ENCODE results near the gene RAB1B. TPM values are rescaled to one million over a fixed set of nuclear protein-coding genes. Genes with fewer than 3 reads are reported as not detected.
"Not testable (repeated sequence)": the region's sequence is repeated elsewhere in the genome, so short reads cannot be mapped to it uniquely, and the experiment has no call there.

Gene RAB1B
- polyA plus RNA-seq, 3 donors from 2014 or later, result 22.9 to 33.2 (median 25.8) TPM

DNA sequence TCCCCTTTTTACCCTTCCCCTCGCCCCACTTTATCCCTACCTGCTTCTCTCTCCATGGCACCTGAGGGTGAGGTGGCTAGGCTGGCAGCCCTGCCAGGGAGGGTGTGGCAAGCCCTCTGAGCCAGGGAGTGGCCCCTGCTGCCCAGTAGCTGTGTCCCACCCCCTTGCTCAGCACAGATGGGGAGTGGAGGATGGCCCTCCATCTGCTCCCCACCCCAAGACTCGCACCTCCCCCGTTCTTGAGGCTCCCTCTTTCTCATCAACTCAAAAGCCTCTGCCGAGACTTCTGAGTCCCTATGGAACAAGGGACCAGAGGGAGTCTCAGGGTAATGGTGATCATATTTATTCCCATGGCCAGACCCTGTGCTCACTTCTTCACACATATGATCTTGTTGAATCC is 24.9 kb downstream of the RAB1B start:
- H3K27ac Mint-ChIP-seq, result no peak overlapping the region
- peaks cover 11 to 20% (median 19%) of the 10 kb centered on the region in 3 donors for H3K27me3 Mint-ChIP-seq (ENCODE audit: low read depth in 3 of 3)
- DNase-seq, result no peak
- H3K9me3 Mint-ChIP-seq, result peaks cover 0 to 2% (median 0%) of the 10 kb centered on the region in 6 donors
- peaks cover 0 to 4% (median 3%) of the 10 kb centered on the region in 3 donors for H3K36me3 Mint-ChIP-seq
- H3K4me3 Mint-ChIP-seq, result peak overlapping the region in 1 of 5 donors; percentile 38
- peaks cover 25 to 27% of the 10 kb centered on the region in 2 donors for H3K4me1 Mint-ChIP-seq

DNA sequence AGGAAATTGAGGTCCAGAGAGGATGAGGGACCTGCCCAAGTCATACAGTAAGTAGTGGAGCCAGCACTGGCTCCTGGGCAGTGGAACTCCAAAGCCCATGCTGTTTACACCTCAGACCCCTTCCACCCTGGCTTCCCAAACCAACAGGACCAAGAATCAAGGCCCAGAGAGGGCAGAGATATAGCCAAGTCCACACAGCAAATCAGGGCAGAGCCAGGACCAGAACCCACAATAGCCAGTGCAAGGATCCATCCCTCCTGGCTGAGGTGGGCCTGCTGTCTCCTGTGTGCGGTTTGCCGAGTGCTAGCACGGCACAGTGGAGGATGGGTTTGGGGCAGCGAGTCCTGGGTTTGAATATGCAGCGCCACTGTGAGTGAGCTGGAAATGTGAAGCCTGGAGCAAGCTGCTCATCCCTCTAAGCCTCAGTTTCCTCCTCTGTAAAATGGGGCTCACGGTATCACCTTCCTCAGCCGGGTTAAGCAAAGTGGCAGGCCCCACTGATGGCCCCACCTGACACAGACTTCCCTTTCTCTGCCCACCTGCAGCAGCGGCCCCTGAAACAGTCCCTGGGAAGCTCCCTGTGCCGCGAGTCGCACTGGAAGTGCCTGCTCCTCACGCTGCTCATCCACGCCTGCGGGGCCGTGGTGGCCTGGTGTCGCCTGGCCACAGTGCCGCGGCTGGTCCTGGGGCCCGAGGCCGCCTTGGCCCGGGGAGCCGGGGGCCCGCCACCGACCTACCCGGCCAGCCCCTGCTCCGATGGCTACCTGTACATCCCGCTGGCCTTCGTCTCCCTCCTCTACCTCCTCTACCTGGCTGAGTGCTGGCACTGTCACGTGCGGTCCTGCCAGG is 25.6 kb downstream of the RAB1B start:
- Mint-ChIP-seq H3K27ac (no peak overlapping the region), H3K36me3 (peaks cover 0 to 4% (median 3%) of the 10 kb centered on the region in 3 donors), H3K4me1 (peaks cover 22 to 25% of the 10 kb centered on the region in 2 donors), H3K9me3 (peaks cover 0 to 2% (median 0%) of the 10 kb centered on the region in 6 donors), H3K27me3 (ENCODE audit: low read depth in 3 of 3) (peaks cover 10 to 18% (median 17%) of the 10 kb centered on the region in 3 donors), H3K4me3 (no peak overlapping the region)
- no peak for DNase-seq

DNA sequence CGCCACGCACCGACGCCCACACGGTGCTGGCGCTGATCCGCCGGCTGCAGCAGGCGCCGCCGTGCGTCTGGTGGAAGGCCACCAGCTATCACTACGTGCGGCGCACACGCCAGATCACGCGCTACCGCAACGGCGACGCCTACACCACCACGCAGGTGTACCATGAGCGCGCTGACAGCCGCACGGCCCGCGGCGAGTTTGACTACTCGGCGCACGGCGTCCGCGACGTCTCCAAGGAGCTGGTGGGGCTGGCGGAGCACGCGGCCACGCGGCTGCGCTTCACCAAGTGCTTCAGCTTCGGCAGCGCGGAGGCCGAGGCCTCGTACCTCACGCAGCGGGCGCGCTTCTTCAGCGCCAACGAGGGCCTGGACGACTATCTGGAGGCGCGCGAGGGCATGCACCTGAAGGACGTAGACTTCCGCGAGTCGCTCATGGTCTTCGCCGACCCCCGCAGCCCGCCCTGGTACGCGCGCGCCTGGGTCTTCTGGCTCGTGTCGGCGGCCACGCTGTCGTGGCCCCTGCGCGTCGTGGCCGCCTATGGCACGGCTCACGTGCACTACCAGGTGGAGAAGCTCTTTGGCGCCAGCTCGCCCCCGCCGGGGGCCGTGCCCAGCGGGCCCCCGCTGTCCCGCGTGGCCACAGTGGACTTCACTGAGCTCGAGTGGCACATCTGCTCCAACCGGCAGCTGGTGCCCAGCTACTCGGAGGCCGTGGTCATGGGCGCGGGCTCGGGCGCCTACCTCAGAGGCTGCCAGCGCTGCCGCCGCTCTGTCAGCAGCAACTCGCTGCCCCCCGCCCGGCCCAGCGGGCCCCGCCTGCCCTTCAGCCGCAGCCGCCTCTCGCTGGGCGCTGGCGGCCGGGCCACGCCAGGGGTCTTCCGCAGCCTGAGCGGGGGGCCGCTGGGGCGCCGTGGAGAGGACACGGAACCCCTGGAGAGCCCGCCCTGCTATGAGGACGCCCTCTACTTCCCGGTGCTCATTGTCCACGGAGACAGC is 26.5 kb downstream of the RAB1B start:
- peaks cover 12 to 16% of the 10 kb centered on the region in 2 donors for H3K4me1 Mint-ChIP-seq
- H3K27ac Mint-ChIP-seq, result no peak overlapping the region
- H3K9me3 Mint-ChIP-seq, result peaks cover 0 to 2% (median 0%) of the 10 kb centered on the region in 6 donors
- H3K4me3 Mint-ChIP-seq, result no peak overlapping the region
- peaks cover 4 to 15% (median 8%) of the 10 kb centered on the region in 3 donors for H3K27me3 Mint-ChIP-seq (ENCODE audit: low read depth in 3 of 3)
- no peak for DNase-seq
- peaks cover 0 to 4% (median 0%) of the 10 kb centered on the region in 3 donors for H3K36me3 Mint-ChIP-seq

DNA sequence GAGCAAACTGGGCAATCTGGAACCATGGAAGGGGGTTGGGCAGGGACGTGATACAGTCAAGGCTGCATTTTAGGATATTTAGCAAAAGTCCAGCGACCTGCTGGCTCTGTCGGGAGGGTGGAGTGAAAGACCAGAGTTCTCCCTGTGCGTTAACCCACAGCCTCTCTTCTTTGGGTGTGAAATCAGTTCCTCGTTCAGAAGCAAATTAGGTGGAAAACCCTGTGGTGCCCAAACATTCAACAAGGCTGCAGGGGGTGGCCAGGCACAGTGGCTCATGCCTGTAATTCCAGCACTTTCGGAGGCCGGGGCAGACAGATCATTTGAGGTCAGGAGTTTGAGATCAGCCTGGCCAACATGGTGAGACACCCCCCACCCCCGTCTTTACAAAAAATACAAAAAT is 29.2 kb downstream of the RAB1B start:
- no peak overlapping the region for H3K27ac Mint-ChIP-seq
- peaks cover 0 to 2% (median 0%) of the 10 kb centered on the region in 6 donors for H3K9me3 Mint-ChIP-seq
- peaks cover 0 to 3% (median under 1%) of the 10 kb centered on the region in 3 donors for H3K36me3 Mint-ChIP-seq
- H3K4me1 Mint-ChIP-seq, result peaks cover 0 to 4% of the 10 kb centered on the region in 2 donors
- peaks cover 4 to 7% (median 6%) of the 10 kb centered on the region in 3 donors for H3K27me3 Mint-ChIP-seq (ENCODE audit: low read depth in 3 of 3)
- H3K4me3 Mint-ChIP-seq, result no peak overlapping the region
- no peak for DNase-seq

DNA sequence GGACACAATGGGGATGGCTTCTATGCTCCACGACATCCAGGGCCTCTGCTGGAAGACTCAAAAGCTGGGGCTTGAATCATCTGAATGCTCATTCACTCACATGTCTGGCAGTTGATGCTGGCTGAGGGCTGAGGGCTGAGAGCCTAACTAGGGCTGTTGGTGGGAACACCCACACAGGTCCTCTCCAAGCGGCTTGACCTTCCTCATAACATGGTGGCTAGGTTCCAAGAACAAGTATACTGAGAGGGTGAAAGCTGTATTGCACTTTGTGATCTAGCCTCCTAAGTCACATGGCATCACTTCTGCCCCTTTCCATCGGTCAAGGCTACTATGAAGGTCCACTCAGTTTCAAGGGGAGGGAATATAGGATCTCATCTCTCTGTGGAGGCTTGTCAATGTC is 30.7 kb downstream of the RAB1B start:
- no peak overlapping the region for H3K4me3 Mint-ChIP-seq
- no peaks in the 10 kb centered on the region for H3K4me1 Mint-ChIP-seq
- peaks cover 1 to 4% (median 2%) of the 10 kb centered on the region in 3 donors for H3K27me3 Mint-ChIP-seq (ENCODE audit: low read depth in 3 of 3)
- no peak for DNase-seq
- H3K27ac Mint-ChIP-seq, result no peak overlapping the region
- H3K36me3 Mint-ChIP-seq, result peaks cover 0 to 3% (median 0%) of the 10 kb centered on the region in 3 donors
- peaks cover 0 to 2% (median 0%) of the 10 kb centered on the region in 6 donors for H3K9me3 Mint-ChIP-seq

DNA sequence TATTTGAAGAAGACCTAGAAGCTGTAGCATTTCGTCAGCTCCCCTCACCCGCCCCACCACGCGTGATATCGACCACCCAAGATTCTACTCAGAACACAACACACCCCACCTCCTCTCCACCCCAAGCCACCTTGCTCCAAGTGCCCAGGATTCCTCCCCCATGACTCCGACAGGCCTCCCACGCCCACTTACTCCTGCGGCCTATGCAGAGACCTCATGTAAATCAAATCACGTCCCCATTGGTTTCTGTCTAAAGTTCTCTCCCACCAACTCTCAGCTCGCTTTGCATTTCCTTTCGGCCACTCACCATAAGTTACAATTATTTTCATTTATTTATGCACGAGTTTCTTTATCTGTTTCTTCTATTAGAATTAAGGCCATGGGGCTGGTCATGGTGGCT is 34.2 kb downstream of the RAB1B start:
- Mint-ChIP-seq H3K27me3 (ENCODE audit: low read depth in 3 of 3) (peaks cover 0 to 7% (median 4%) of the 10 kb centered on the region in 3 donors), H3K9me3 (no peaks in the 10 kb centered on the region), H3K27ac (no peak overlapping the region), H3K4me3 (no peak overlapping the region), H3K4me1 (no peaks in the 10 kb centered on the region), H3K36me3 (peaks cover 0 to 3% (median 0%) of the 10 kb centered on the region in 3 donors)
- DNase-seq, result no peak

DNA sequence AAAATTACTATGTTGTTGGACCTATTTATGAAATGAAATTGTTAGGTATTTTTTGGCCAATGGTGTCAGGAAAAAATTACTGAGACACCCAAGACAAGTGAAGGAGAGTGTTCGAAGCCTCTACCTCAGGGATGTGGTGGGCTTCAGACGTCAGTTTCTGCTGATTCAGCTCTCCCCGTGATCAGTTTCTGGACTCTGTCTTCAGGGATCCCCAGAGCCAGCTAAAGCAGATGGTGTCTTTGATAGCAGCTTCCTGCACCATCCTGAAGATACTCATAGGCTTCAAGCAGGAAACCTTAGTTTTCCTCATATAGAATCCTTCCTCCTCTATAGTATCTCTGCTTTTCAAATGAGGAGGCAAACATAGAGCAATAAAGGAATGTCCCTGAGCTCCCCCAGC is 41.0 kb downstream of the RAB1B start:
- H3K27ac Mint-ChIP-seq, result no peak overlapping the region

DNA sequence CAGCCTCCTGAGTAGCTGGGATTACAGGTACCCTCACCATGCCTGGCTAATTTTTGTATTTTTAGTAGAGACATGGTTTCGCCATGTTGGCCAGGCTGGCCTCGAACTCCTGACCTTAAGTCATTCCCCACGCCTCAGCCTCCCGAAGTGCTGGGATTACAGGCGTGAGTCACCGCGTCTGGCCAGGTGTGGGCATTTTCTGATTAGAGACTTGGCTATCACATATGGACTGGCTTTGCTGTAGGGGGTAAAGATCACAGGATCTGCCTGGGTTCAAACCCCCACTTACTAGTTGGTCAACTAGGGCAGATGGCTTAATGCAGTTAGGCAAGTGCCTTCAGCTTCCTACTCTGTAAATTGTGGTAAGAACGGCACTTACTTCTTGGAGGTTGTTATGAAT is 41.9 kb downstream of the RAB1B start:
- H3K27ac Mint-ChIP-seq, result no peak overlapping the region
- H3K4me1 Mint-ChIP-seq, result peaks cover 11% of the 10 kb centered on the region in 2 donors
- peaks cover 8 to 11% (median 9%) of the 10 kb centered on the region in 3 donors for H3K27me3 Mint-ChIP-seq (ENCODE audit: low read depth in 3 of 3)
- no peaks in the 10 kb centered on the region for H3K9me3 Mint-ChIP-seq
- no peaks in the 10 kb centered on the region for H3K36me3 Mint-ChIP-seq
- no peak overlapping the region for H3K4me3 Mint-ChIP-seq
- DNase-seq, result no peak

More for the DNA sequence above, 41.0 kb downstream of the RAB1B start:
- Mint-ChIP-seq H3K4me3 (no peak overlapping the region), H3K36me3 (no peaks in the 10 kb centered on the region), H3K27me3 (ENCODE audit: low read depth in 3 of 3) (peaks cover 7 to 12% (median 9%) of the 10 kb centered on the region in 3 donors), H3K4me1 (peaks cover 10 to 11% of the 10 kb centered on the region in 2 donors), H3K9me3 (no peaks in the 10 kb centered on the region)
- DNase-seq, result no peak

DNA sequence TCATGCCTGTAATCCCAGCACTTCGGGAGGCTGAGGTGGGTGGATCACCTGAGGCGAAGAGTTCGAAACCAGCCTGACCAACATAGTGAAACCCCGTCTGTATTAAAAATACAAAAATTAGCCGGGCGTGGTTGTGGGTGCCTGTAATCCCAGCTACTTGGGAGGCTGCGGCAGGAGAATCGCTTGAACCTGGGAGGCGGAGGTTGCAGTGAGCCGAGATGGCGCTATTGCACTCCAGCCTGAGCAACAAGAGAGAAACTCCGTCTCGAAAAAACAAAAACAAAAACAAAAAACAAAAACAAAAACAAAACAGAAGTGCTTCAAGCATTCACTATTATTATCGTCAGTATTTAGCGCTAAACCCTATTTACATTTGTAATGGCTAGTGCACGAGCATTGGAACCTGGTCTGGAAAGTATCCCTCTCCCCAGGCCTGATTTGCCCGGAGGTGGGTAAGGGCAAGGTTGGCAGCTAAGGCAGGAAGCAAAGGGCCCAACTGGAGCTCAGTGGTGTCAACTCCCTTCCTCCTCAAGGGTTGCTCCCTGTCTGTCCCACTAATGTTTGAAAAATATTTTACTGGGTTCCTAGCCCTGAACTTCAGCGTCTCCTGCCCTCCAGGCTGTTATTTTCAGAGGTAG is 42.5 kb downstream of the RAB1B start:
- H3K4me1 Mint-ChIP-seq, result peaks cover 11 to 13% of the 10 kb centered on the region in 2 donors
- not testable (repeated sequence) for H3K27ac Mint-ChIP-seq, H3K9me3 Mint-ChIP-seq, DNase-seq, H3K36me3 Mint-ChIP-seq
- peaks cover 9 to 15% (median 11%) of the 10 kb centered on the region in 3 donors for H3K27me3 Mint-ChIP-seq (ENCODE audit: low read depth in 3 of 3)
- peak overlapping the region in 1 of 5 donors; percentile 9 for H3K4me3 Mint-ChIP-seq

DNA sequence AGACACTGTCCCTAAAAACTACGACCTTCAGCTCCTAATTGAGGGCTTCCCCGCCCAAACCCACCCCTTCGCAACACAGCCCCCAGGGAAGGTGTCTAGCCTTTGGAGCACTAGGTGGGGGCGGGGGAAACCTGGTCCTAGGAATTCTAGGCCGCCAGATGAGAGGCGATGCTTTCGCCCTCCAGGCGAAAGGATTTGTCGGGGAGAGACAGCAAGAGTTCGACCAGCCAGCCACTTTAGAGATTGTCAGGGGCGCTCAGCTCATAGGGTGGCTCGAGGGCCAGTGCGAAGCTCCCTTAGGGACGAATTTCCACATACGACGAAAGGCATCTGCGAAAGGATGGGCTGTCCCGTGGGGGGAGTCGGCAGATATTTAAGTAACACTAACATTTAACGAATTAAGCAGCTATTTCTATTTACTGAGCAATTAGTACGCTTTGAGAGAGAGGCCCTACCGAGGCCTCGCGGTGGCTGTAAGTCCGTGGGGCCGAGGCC is 43.1 kb downstream of the RAB1B start:
- H3K9me3 Mint-ChIP-seq, result no peaks in the 10 kb centered on the region
- peak overlapping the region; percentile 88 to 96 (median 94) for H3K4me3 Mint-ChIP-seq
- H3K27ac Mint-ChIP-seq, result peak overlapping the region; percentile 88 to 98 (median 98)
- H3K27me3 Mint-ChIP-seq (ENCODE audit: low read depth in 3 of 3), result peaks cover 9 to 16% (median 11%) of the 10 kb centered on the region in 3 donors
- no peaks in the 10 kb centered on the region for H3K36me3 Mint-ChIP-seq
- peaks cover 11 to 13% of the 10 kb centered on the region in 2 donors for H3K4me1 Mint-ChIP-seq
- DNase-seq, result no peak

DNA sequence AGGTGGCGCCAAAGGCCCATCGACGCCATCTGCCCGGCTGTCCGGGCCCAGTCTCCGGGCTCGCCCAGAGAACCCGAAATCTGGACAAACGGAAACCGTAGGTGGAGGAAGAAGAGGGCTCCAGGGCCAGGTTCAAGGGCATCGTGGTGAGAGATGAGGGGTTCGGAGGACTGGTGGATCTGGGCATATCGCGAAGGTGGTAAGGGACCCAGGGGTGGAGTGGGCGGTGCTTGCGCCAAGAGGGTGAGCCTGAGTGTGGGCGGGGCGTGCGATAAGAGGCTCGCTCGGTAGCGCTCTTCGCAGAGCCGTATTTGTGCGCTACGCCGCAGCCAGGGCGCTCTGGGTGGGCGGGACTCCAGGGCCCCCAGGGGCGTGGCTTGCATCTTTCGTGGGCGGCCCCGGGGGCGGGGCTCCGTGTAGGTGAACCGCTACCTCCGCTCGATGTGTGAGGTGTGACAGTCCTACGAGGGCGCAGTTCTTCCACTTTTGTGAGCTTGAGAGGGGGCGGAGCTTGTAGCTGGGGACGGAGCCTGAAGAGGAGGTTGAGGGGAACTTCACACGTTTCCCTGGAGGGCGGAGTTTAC is 43.6 kb downstream of the RAB1B start:
- peak; percentile 96 to 97 (median 96) for DNase-seq
- Mint-ChIP-seq H3K4me1 (peaks cover 11 to 13% of the 10 kb centered on the region in 2 donors), H3K27me3 (ENCODE audit: low read depth in 3 of 3) (peaks cover 9 to 16% (median 10%) of the 10 kb centered on the region in 3 donors), H3K4me3 (peak overlapping the region; percentile 88 to 96 (median 94)), H3K9me3 (no peaks in the 10 kb centered on the region), H3K27ac (peak overlapping the region; percentile 88 to 98 (median 98)), H3K36me3 (no peaks in the 10 kb centered on the region)

DNA sequence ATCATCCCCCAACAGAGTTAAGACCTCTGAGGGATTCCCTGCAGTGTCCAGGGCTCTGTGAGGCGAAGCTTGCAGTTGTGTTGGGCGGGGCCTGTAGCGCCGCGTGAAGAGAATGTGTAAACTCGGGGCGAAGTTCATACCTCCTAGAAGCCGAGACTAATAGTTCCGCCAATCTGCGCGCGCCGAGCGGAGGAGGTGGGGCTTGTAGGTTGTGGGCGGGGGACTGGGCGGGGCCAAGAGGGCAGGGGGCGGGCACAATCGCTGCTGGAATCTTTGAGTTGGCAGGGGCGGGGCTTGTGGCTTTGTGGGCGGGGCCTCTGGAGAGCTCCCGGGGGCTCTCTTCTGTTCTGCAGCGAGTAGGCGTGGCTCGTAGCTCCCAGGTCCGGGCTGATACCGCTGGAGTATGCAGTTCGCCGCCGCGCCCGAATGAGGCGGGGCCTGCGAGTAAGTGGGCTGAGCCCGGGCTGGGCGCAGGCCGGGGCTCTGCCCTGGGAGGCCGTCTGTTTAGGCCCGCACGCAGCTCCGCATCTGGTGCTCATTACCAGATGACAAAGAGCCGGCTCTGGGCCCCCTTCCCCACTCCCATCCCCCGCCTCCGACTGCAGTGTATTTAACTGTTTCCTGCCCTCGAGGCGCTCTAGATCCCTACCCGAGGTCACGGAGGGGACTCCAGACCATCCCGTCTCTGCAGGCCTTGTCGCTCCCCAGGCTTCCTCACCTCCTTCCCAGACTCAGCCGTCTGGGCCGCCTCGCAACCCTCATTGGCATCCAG is 44.3 kb downstream of the RAB1B start:
- peak overlapping the region; percentile 88 to 98 (median 98) for H3K27ac Mint-ChIP-seq
- peaks cover 9 to 19% (median 11%) of the 10 kb centered on the region in 3 donors for H3K27me3 Mint-ChIP-seq (ENCODE audit: low read depth in 3 of 3)
- H3K4me3 Mint-ChIP-seq, result peak overlapping the region; percentile 88 to 96 (median 94)
- DNase-seq, result peak; percentile 87 to 91 (median 89)
- no peaks in the 10 kb centered on the region for H3K9me3 Mint-ChIP-seq
- H3K36me3 Mint-ChIP-seq, result no peaks in the 10 kb centered on the region
- H3K4me1 Mint-ChIP-seq, result peaks cover 16 to 19% of the 10 kb centered on the region in 2 donors

Measured in immature natural killer cell (primary cell).